Neural crest cell (in vitro differentiated cells): ENCODE measurements around the gene CDK15. TPM values are rescaled to one million over a fixed set of nuclear protein-coding genes. Genes with fewer than 3 reads are reported as not detected.

Experiments used
- DNase-seq: peaks from one replicate; pipeline ENCODE4 v3.0.0; 2021; ENCODE audit warnings: low read depth, mixed read lengths, low spot score
- H3K27ac Mint-ChIP-seq: one replicate; pipeline ENCODE4 v1.8.0; 2021; ENCODE audit warnings: mild to moderate bottlenecking, mixed read lengths; ENCODE audit not compliant: unreplicated experiment
- H3K27me3 Mint-ChIP-seq: 2 replicates; pipeline ENCODE4 v1.8.0; 2021; ENCODE audit warnings: low read depth, mild to moderate bottlenecking, mixed read lengths
- H3K36me3 Mint-ChIP-seq: 2 replicates; pipeline ENCODE4 v1.8.0; 2021; ENCODE audit warnings: low read depth, mild to moderate bottlenecking, mixed read lengths
- H3K4me1 Mint-ChIP-seq: 2 replicates; pipeline ENCODE4 v1.8.0; 2021; ENCODE audit warnings: mixed read lengths
- H3K4me3 Mint-ChIP-seq: one replicate; pipeline ENCODE4 v1.8.0; 2021; ENCODE audit warnings: mild to moderate bottlenecking, mixed read lengths
- H3K9me3 Mint-ChIP-seq: 2 replicates; pipeline ENCODE4 v1.8.0; 2021; ENCODE audit warnings: mixed read lengths
- total RNA-seq: library from RNA; stranded (reverse); gene quantifications from 2 replicates; pipeline ENCODE4 v1.2.1, GENCODE V29; 2021
- TF ChIP-seq, protein P1 (sequence below): fragments of 200-600 bp; sonication (generic); conservative IDR thresholded peaks from 2 replicates; pipeline ENCODE4 v1.5.0; 2021; ENCODE audit warnings: antibody characterized with exemption, mild to moderate bottlenecking

Gene CDK15
- total RNA-seq, 1 donor from 2014 or later, result not detected

DNA sequence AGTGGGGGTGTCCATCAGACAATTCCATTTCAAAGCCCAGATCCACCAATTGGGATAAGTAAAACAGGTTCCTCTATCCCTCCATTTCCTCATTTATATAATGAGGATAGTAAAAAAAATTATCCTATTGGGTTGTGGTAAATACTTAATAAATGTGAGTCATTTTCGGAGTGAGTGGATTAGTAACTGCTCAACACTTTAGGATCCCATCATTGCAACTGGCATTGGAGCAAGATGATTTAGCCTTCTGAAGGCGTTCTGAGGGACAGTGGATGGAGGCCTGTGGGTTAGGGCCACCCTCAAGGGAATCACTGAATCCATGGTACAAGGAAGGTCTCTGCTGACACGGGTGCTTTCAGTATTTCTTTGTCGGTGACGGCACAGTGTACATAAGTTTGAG, 118.7 kb downstream of the CDK15 start:
- no peaks in the 10 kb centered on the region for H3K4me1 Mint-ChIP-seq

DNA sequence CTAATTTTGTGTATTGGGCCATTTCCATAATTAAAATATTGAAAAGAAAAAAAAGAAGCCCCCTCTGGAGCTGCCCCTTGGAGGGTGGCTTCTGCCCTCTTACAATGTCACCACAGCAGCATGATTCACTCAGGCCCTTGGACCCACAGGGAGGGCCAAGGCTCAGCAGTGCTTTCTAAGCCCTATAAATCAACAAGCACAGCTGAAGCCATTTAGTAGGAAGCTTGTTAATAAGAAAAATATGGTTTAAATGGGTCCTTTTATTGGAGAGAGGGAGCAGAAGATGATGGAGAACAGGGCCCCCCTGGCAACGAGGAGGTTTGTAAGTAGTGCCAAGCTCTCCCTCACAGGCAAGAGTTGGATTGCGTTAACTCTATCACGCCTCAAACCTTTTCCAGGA, 119.7 kb downstream of the CDK15 start:
- no peaks in the 10 kb centered on the region for H3K4me1 Mint-ChIP-seq
- TF ChIP-seq, protein P1, sequence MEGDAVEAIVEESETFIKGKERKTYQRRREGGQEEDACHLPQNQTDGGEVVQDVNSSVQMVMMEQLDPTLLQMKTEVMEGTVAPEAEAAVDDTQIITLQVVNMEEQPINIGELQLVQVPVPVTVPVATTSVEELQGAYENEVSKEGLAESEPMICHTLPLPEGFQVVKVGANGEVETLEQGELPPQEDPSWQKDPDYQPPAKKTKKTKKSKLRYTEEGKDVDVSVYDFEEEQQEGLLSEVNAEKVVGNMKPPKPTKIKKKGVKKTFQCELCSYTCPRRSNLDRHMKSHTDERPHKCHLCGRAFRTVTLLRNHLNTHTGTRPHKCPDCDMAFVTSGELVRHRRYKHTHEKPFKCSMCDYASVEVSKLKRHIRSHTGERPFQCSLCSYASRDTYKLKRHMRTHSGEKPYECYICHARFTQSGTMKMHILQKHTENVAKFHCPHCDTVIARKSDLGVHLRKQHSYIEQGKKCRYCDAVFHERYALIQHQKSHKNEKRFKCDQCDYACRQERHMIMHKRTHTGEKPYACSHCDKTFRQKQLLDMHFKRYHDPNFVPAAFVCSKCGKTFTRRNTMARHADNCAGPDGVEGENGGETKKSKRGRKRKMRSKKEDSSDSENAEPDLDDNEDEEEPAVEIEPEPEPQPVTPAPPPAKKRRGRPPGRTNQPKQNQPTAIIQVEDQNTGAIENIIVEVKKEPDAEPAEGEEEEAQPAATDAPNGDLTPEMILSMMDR, result no peak
- DNase-seq, result no peak
- peaks cover 6% of the 10 kb centered on the region for H3K9me3 Mint-ChIP-seq
- no peak overlapping the region for H3K4me3 Mint-ChIP-seq
- no peak overlapping the region for H3K27ac Mint-ChIP-seq
- H3K36me3 Mint-ChIP-seq, result no peaks in the 10 kb centered on the region
- H3K27me3 Mint-ChIP-seq, result no peaks in the 10 kb centered on the region

More for the DNA sequence above, 118.7 kb downstream of the CDK15 start:
- no peak for DNase-seq
- Mint-ChIP-seq H3K4me3 (no peak overlapping the region), H3K36me3 (no peaks in the 10 kb centered on the region), H3K27me3 (no peaks in the 10 kb centered on the region), H3K9me3 (peaks cover 6% of the 10 kb centered on the region), H3K27ac (no peak overlapping the region)
- TF ChIP-seq, protein P1, result no peak

DNA sequence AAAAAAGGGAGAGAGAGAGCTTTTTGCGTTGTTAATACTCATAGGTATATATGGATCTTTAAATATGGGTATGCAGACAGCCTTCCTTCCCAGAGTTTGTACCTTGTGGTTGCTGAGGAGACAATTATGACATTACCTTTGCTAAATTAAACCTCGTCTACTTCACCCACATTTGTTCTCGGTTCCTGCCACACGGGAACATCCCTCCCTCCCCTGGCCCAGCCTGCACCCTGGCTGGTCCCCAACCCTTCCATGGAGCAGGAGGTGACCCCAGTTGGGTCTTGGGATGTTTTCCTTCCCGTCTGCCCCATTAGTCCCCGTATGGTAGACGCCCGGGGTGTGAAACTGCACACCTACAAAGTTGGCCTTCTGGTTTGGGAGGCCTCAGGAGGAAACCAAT, 122.0 kb downstream of the CDK15 start:
- no peak overlapping the region for H3K27ac Mint-ChIP-seq
- H3K4me3 Mint-ChIP-seq, result no peak overlapping the region
- no peaks in the 10 kb centered on the region for H3K36me3 Mint-ChIP-seq
- H3K4me1 Mint-ChIP-seq, result peaks cover 12% of the 10 kb centered on the region
- H3K9me3 Mint-ChIP-seq, result peaks cover 6% of the 10 kb centered on the region
- no peak for DNase-seq
- TF ChIP-seq, protein P1, result no peak
- peaks cover 4% of the 10 kb centered on the region for H3K27me3 Mint-ChIP-seq

DNA sequence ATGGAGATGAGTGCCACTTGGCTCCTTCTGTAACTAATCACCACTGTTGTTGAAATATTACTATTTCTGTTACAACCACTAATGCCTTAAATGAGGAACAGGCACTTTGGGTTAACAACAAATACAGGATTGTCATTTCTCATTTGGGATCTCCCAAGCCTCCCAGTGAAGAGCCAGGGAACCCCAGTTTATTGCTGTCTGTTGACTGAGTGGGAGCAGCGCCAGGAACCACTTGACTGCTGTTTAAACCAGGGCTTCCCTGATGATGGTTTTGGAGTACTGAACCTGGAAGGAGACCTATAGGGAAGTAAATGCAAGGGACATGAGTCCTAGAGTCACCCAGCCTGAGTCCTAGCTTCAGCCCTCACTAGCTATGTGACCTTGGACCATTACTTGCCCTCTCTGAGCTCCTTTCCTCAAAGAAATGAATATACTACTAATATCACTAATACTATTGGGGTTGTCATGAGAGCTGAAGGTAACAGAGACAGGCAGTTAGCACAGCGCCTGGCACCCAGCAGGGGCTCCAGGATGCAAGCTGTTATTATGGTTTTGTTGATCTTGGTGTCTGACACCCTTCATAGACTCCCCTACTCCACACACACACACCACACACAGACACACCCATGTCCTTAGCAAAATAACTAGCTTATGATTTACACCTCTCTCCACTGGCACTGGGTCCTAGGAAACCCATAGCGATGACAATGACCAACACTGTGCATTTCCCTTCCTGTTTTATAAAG, 123.1 kb downstream of the CDK15 start:
- no peak for DNase-seq
- TF ChIP-seq, protein P1, result no peak
- Mint-ChIP-seq H3K4me1 (peaks cover 23% of the 10 kb centered on the region), H3K36me3 (no peaks in the 10 kb centered on the region), H3K4me3 (no peak overlapping the region), H3K27ac (no peak overlapping the region), H3K27me3 (peaks cover 4% of the 10 kb centered on the region), H3K9me3 (peaks cover 6% of the 10 kb centered on the region)

DNA sequence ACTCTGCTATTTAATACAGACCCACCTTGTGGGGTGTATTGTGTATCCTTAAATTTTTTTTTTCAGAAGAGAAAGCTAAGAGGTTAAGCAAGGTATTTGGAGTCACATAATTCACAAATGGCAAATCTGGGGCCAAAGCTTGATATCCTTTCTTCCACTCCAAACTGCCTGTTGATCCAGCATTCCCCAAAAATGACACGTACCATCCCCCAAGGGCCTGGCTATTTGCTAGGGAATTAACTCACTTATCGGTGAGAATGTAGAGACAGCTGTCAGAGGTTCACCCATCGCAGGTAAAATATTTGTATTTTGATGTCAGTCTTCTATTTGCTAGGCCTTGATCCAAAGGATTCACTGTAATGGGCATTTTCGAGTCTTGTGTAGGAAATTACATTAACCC, 123.7 kb downstream of the CDK15 start:
- DNase-seq, result no peak
- H3K36me3 Mint-ChIP-seq, result no peaks in the 10 kb centered on the region
- TF ChIP-seq, protein P1, result no peak
- H3K4me3 Mint-ChIP-seq, result no peak overlapping the region
- peaks cover 25% of the 10 kb centered on the region for H3K4me1 Mint-ChIP-seq
- peaks cover 4% of the 10 kb centered on the region for H3K27me3 Mint-ChIP-seq
- no peak overlapping the region for H3K27ac Mint-ChIP-seq
- H3K9me3 Mint-ChIP-seq, result peaks cover 2% of the 10 kb centered on the region
